ENCODE data around the gene CASP6.

CASP6 gene

DNA sequence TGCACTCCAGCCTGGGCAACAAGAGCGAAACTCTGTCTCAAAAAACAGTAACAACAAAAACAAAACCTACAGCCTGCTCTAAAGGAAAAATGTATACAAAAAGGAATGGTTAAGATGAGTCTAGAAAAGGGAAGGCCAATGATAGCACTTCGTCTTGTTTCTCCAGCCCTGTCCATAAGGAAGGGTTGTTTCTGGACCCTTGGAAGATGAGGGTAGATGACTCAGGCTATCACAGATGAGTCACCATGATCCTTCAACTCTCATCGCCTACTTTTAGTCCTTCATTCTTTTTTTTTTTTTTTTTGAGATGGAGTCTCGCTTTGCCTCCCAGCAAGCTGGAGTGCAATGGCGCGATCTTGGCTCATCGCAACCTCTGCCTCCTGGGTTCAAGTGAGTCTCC, 17.8 kb upstream of the CASP6 start:
- TF ChIP-seq, protein P1, sequence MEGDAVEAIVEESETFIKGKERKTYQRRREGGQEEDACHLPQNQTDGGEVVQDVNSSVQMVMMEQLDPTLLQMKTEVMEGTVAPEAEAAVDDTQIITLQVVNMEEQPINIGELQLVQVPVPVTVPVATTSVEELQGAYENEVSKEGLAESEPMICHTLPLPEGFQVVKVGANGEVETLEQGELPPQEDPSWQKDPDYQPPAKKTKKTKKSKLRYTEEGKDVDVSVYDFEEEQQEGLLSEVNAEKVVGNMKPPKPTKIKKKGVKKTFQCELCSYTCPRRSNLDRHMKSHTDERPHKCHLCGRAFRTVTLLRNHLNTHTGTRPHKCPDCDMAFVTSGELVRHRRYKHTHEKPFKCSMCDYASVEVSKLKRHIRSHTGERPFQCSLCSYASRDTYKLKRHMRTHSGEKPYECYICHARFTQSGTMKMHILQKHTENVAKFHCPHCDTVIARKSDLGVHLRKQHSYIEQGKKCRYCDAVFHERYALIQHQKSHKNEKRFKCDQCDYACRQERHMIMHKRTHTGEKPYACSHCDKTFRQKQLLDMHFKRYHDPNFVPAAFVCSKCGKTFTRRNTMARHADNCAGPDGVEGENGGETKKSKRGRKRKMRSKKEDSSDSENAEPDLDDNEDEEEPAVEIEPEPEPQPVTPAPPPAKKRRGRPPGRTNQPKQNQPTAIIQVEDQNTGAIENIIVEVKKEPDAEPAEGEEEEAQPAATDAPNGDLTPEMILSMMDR (IDR thresholded peaks at IDR 0.05; ENCODE audit: control insufficient read depth, insufficient read depth, low read depth, low read length, missing control alignments), result no peak
- no peak for DNase-seq (ENCODE audit: low read depth)
- H3K4me3 ChIP-seq (ENCODE audit: control insufficient read depth, low read depth, low read length), result no peak overlapping the region

DNA sequence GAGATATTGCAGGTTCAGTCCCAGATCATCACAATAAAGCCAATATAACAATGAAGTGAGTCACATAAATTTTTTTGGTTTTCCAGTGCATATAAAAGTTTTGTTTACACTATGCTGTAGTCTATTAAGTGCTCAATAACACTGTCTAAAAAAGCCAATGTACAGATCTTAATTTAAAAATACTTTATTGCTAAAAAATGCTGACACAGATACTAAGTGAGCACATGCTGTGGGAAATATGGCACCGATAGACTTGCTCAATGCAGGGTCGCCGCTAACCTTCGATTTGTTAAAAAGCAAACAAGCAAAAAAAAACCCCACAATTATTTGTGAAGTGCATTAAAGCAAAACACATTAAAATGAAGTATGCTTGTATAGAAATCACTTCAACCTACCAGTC, 16.4 kb upstream of the CASP6 start:
- DNase-seq (ENCODE audit: low read depth), result no peak
- no peak overlapping the region for H3K4me3 ChIP-seq (ENCODE audit: control insufficient read depth, low read depth, low read length)
- TF ChIP-seq, protein P1 (IDR thresholded peaks at IDR 0.05; ENCODE audit: control insufficient read depth, insufficient read depth, low read depth, low read length, missing control alignments), result no peak

DNA sequence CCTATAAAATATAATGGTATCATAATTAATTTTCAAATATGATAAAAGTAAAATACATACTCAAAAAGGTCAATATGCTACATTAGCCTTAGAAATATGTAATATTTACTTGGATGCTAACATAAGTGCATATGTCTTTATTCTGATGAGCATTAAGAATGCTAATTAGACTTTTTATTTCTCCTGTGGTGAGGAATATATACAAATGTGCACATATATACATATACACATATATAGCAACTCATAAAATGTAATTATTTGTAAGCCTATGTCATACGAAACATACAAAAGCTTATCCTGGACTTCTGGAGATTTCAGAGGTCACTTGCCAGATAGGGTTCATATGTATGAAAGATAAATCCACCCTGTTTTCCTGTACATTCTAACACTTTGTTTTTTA, 15.5 kb upstream of the CASP6 start:
- no peak for DNase-seq (ENCODE audit: low read depth)
- TF ChIP-seq, protein P1 (IDR thresholded peaks at IDR 0.05; ENCODE audit: control insufficient read depth, insufficient read depth, low read depth, low read length, missing control alignments), result no peak
- no peak overlapping the region for H3K4me3 ChIP-seq (ENCODE audit: control insufficient read depth, low read depth, low read length)

DNA sequence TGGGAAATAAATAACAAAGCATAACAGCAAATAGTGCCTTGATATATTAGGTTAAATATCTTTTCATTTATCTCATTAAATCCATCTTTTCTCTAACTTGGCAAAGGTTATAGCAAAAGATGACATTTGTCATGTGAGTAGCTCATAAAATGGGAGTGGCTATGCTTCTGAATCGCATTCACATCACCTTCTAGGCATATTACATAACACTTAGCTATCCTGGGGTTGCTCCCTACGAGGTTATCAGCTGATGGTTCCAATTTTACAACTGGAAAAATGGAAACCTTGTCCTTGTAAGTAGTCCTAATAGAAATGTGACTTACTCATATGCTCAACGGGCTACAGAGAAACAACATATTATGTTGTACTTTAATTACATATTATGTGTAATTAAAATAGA, 10.3 kb upstream of the CASP6 start:
- TF ChIP-seq, protein P1 (IDR thresholded peaks at IDR 0.05; ENCODE audit: control insufficient read depth, insufficient read depth, low read depth, low read length, missing control alignments), result no peak
- no peak overlapping the region for H3K4me3 ChIP-seq (ENCODE audit: control insufficient read depth, low read depth, low read length)
- no peak for DNase-seq (ENCODE audit: low read depth)

DNA sequence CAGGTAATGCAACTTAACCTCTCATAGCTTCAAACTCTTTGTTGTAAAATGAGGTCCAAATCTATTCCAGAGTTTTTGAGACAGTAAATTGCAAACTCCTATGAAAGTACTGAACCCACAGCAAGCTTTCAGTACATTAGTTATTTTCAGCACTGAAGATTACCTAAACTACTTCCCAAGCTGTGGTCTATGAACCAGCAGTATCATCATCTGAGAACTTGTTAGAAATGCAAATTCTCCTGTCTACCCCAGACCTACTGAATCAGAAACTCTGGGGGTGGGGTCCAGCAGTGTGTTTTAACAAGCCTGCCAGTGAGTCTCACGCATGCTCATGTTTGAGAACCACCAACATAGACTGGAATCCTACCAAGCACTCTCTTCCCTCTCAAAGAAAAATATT, 5.7 kb upstream of the CASP6 start:
- no peak for DNase-seq (ENCODE audit: low read depth)
- no peak overlapping the region for H3K4me3 ChIP-seq (ENCODE audit: control insufficient read depth, low read depth, low read length)
- TF ChIP-seq, protein P1 (IDR thresholded peaks at IDR 0.05; ENCODE audit: control insufficient read depth, insufficient read depth, low read depth, low read length, missing control alignments), result no peak

DNA sequence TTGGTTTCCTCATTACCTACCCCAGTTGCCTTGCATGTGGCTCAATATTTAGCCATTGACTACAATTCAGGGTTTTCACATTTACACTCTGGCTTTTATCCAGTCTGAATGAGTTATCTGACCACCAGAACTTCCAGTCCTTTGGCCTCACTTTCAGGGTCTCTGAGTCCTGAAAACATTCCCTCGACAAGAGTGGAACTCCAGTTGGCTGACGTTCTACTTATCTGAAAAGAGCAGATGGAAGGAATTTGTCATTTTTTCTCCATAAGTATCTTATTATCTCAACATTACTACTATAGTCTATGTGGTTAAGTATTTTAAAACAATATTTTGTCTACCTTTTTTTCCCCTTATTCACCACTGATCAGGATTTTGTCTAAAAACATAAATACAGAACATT, 5.2 kb upstream of the CASP6 start:
- TF ChIP-seq, protein P1 (IDR thresholded peaks at IDR 0.05; ENCODE audit: control insufficient read depth, insufficient read depth, low read depth, low read length, missing control alignments), result no peak
- no peak overlapping the region for H3K4me3 ChIP-seq (ENCODE audit: control insufficient read depth, low read depth, low read length)

More for the DNA sequence above, 5.2 kb upstream of the CASP6 start:
- DNase-seq (ENCODE audit: low read depth), result no peak
